Endodermal cell (in vitro differentiated cells): ENCODE data around the gene MAP3K15. TPM values are rescaled to one million over a fixed set of nuclear protein-coding genes. Genes with fewer than 3 reads are reported as not detected.

Source experiments
- DNase-seq: peaks from one replicate; pipeline ENCODE4 v3.0.0-alpha.2; 2017
- H3K27ac ChIP-seq: 2 replicates; pipeline ENCODE4 v1.5.1; 2013; ENCODE audit warnings: mild to moderate bottlenecking, low read depth, low read length, moderate library complexity
- H3K27me3 ChIP-seq: 2 replicates; pipeline ENCODE4 v1.6.1; 2013; ENCODE audit warnings: mild to moderate bottlenecking, low read length, moderate library complexity; ENCODE audit not compliant: insufficient read depth, control insufficient read depth, poor library complexity, severe bottlenecking
- H3K36me3 ChIP-seq: 2 replicates; pipeline ENCODE4 v1.7.0; 2013; ENCODE audit warnings: mild to moderate bottlenecking, low read length, moderate library complexity; ENCODE audit not compliant: control insufficient read depth, insufficient read depth
- H3K4me1 ChIP-seq: one replicate; pipeline ENCODE4 v1.7.0; 2013; ENCODE audit warnings: low read length; ENCODE audit not compliant: control insufficient read depth, insufficient read depth
- H3K4me3 ChIP-seq: 2 replicates; pipeline ENCODE4 v1.5.1; 2013; ENCODE audit warnings: mild to moderate bottlenecking, low read length, moderate library complexity
- H3K9ac ChIP-seq: 2 replicates; pipeline ENCODE4 v1.6.1; 2013; ENCODE audit warnings: mild to moderate bottlenecking, low read length, moderate library complexity; ENCODE audit not compliant: poor library complexity, severe bottlenecking; ENCODE audit errors: extremely low read depth
- H3K9me3 ChIP-seq: 2 replicates; pipeline ENCODE4 v1.6.1; 2013; ENCODE audit warnings: mild to moderate bottlenecking, low read length, moderate library complexity; ENCODE audit not compliant: control insufficient read depth
- H3K27ac Mint-ChIP-seq: 2 replicates; pipeline ENCODE4 v1.8.0; 2020; ENCODE audit warnings: mixed read lengths
- H3K27me3 Mint-ChIP-seq: 2 replicates; pipeline ENCODE4 v1.8.0; 2021; ENCODE audit warnings: mild to moderate bottlenecking, mixed read lengths; ENCODE audit not compliant: insufficient read depth
- H3K36me3 Mint-ChIP-seq: 2 replicates; pipeline ENCODE4 v1.8.0; 2020; ENCODE audit warnings: low read depth, mixed read lengths
- H3K4me1 Mint-ChIP-seq: 2 replicates; pipeline ENCODE4 v1.8.0; 2020; ENCODE audit warnings: mixed read lengths
- H3K4me3 Mint-ChIP-seq: 2 replicates; pipeline ENCODE4 v1.8.0; 2020; ENCODE audit warnings: mild to moderate bottlenecking, moderate library complexity, mixed read lengths
- H3K9me3 Mint-ChIP-seq: 2 replicates; pipeline ENCODE4 v1.8.0; 2020; ENCODE audit warnings: mild to moderate bottlenecking, mixed read lengths
- WGBS, 2 experiments: methylation state at CpG; one replicate each; pipeline versions ENCODE4 v1.1.5 to v1.1.7; 2013; ENCODE audit warnings: missing lambda C conversion rate in 2 of 2, mixed read lengths in 1 of 2; ENCODE audit not compliant: insufficient coverage in 1 of 2, insufficient read length in 1 of 2; 5-methylcytosine and 5-hydroxymethylcytosine counted together
- total RNA-seq, 2 donors: library from RNA; stranded (reverse); fragmentation: NEBNext Ultra II Directional in 1 of 2; extraction: Animal tissue kit (Norgen Biotek cat#: 25700) in 1 of 2; gene quantifications; 2 replicates in 1 of 2; 3 replicates in 1 of 2; pipeline ENCODE4 v1.2.1, GENCODE V29; 2021
- TF ChIP-seq, protein P1 (sequence below): fragments of 200-600 bp; sonication (generic); conservative IDR thresholded peaks from 2 replicates; pipeline ENCODE4 v1.5.0; 2021; ENCODE audit warnings: antibody characterized with exemption, mild to moderate bottlenecking

MAP3K15 gene
- total RNA-seq, 2 donors from 2014 or later: 2.2 to 2.9 TPM

DNA sequence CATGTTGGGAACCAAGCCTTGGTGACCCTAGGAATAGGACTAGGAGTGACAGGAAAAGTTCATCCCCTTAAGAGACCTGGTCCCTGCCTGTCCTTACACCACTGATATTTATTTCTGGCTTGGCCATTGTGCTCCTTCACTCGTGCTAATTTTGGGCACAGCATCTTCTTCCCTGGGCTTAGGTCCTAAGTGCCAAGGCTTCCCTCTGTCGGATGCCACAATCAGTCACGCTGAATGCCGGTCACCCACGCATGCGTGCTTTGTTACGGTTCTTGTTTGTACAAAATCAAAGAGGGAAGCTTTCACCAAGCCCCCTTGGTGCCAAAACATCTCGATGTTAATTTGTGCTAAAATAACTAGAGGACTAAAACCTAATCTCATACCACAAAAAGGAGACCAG is 17.4 kb upstream of the MAP3K15 start:
- no peaks in the 10 kb centered on the region for H3K9me3 ChIP-seq
- WGBS, 2 experiments: 93 to 100% methylated on average over 2 to 8 of the region's 8 CpGs
- H3K36me3 ChIP-seq: no peaks in the 10 kb centered on the region
- H3K27ac Mint-ChIP-seq: no peak overlapping the region
- no peaks in the 10 kb centered on the region for H3K27me3 Mint-ChIP-seq
- no peaks in the 10 kb centered on the region for H3K27me3 ChIP-seq
- peaks cover 54% of the 10 kb centered on the region for H3K9me3 Mint-ChIP-seq
- no peaks in the 10 kb centered on the region for H3K4me1 ChIP-seq
- TF ChIP-seq, protein P1, sequence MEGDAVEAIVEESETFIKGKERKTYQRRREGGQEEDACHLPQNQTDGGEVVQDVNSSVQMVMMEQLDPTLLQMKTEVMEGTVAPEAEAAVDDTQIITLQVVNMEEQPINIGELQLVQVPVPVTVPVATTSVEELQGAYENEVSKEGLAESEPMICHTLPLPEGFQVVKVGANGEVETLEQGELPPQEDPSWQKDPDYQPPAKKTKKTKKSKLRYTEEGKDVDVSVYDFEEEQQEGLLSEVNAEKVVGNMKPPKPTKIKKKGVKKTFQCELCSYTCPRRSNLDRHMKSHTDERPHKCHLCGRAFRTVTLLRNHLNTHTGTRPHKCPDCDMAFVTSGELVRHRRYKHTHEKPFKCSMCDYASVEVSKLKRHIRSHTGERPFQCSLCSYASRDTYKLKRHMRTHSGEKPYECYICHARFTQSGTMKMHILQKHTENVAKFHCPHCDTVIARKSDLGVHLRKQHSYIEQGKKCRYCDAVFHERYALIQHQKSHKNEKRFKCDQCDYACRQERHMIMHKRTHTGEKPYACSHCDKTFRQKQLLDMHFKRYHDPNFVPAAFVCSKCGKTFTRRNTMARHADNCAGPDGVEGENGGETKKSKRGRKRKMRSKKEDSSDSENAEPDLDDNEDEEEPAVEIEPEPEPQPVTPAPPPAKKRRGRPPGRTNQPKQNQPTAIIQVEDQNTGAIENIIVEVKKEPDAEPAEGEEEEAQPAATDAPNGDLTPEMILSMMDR: no peak
- no peak overlapping the region for H3K4me3 Mint-ChIP-seq
- no peak overlapping the region for H3K4me3 ChIP-seq
- H3K9ac ChIP-seq: no peak overlapping the region
- peak; percentile 27 for DNase-seq
- no peaks in the 10 kb centered on the region for H3K36me3 Mint-ChIP-seq
- no peak overlapping the region for H3K27ac ChIP-seq
- no peaks in the 10 kb centered on the region for H3K4me1 Mint-ChIP-seq

DNA sequence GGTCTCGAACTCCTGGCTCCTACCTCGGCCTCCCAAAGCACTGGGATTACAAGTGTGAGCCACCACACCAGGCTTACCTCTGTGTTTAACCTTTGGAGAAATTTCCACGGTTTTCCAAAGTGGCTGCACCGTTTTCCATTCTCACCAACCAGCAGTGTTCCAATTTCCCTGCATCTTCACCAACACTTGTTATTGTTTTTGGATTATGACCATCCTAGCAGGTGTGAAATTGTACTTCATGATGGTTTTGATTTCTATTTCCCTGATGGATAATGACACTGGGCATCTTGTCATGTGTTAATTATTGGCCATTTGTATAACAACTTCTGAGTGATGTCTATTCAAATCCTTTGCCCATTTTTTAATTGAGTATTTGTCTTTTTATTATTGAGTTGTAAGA is 2.7 kb upstream of the MAP3K15 start:
- no peak overlapping the region for H3K4me3 ChIP-seq
- H3K4me1 Mint-ChIP-seq: no peaks in the 10 kb centered on the region
- H3K9me3 ChIP-seq: no peaks in the 10 kb centered on the region
- H3K36me3 Mint-ChIP-seq: no peaks in the 10 kb centered on the region
- H3K4me1 ChIP-seq: no peaks in the 10 kb centered on the region
- H3K4me3 Mint-ChIP-seq: no peak overlapping the region
- TF ChIP-seq, protein P1: no peak
- no peak overlapping the region for H3K27ac Mint-ChIP-seq
- no peak overlapping the region for H3K27ac ChIP-seq
- H3K9me3 Mint-ChIP-seq: peaks cover 57% of the 10 kb centered on the region
- no peak for DNase-seq
- WGBS, 2 experiments: 87 to 92% methylated on average over 2 to 4 of the region's 4 CpGs
- peaks cover 32% of the 10 kb centered on the region for H3K27me3 Mint-ChIP-seq
- no peaks in the 10 kb centered on the region for H3K36me3 ChIP-seq
- no peak overlapping the region for H3K9ac ChIP-seq
- peaks cover 8% of the 10 kb centered on the region for H3K27me3 ChIP-seq

DNA sequence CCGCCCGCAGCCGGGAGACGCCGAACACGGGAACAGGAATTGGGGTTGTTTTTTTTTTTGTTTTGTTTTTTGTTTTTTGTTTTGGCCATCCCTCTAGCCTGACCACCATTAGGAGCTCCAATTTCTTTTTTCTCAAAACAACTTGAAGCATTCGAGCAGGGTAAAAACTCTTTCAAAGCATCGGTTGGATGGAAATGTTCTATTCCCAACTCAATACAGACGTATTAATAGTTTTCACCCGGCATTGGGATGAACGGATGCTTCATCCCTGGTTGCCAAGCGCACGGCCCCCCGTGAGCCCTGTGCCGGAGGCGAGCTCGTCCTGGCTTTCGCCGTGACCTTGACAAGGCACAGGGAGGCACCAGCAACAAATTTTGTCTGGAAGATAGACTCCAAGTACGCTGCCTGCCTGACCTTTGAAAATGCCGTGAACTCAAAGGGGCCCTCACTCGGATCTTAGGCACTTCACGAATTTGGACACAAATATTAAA is 352 bp upstream of the MAP3K15 start:
- Mint-ChIP-seq H3K4me1 (no peaks in the 10 kb centered on the region), H3K27me3 (peaks cover 32% of the 10 kb centered on the region), H3K27ac (no peak overlapping the region), H3K36me3 (no peaks in the 10 kb centered on the region), H3K4me3 (peak overlapping the region; percentile 43), H3K9me3 (peaks cover 63% of the 10 kb centered on the region)
- H3K27ac ChIP-seq: no peak overlapping the region
- no peaks in the 10 kb centered on the region for H3K36me3 ChIP-seq
- peaks cover 8% of the 10 kb centered on the region for H3K27me3 ChIP-seq
- peak overlapping the region; percentile 67 for H3K4me3 ChIP-seq
- WGBS, 2 experiments: 0 to 14% methylated on average over 1 to 17 of the region's 23 CpGs
- no peaks in the 10 kb centered on the region for H3K9me3 ChIP-seq
- H3K9ac ChIP-seq: no peak overlapping the region
- TF ChIP-seq, protein P1: peak; percentile 74
- no peak for DNase-seq
- H3K4me1 ChIP-seq: no peaks in the 10 kb centered on the region
